Mesangial cell (primary cell): ENCODE measurements around the gene ELP4. TPM values are rescaled to one million over a fixed set of nuclear protein-coding genes. Genes with fewer than 3 reads are reported as not detected.

Source experiments
- total RNA-seq: library from RNA; depleted of rRNA; stranded (reverse); fragments of >200 nt; gene quantifications from 2 replicates; pipeline ENCODE4 v1.2.3, GENCODE V29; 2015

Gene ELP4, protein sequence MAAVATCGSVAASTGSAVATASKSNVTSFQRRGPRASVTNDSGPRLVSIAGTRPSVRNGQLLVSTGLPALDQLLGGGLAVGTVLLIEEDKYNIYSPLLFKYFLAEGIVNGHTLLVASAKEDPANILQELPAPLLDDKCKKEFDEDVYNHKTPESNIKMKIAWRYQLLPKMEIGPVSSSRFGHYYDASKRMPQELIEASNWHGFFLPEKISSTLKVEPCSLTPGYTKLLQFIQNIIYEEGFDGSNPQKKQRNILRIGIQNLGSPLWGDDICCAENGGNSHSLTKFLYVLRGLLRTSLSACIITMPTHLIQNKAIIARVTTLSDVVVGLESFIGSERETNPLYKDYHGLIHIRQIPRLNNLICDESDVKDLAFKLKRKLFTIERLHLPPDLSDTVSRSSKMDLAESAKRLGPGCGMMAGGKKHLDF
- total RNA-seq = 17.1 and 19.6 TPM in 2 replicates

DNA sequence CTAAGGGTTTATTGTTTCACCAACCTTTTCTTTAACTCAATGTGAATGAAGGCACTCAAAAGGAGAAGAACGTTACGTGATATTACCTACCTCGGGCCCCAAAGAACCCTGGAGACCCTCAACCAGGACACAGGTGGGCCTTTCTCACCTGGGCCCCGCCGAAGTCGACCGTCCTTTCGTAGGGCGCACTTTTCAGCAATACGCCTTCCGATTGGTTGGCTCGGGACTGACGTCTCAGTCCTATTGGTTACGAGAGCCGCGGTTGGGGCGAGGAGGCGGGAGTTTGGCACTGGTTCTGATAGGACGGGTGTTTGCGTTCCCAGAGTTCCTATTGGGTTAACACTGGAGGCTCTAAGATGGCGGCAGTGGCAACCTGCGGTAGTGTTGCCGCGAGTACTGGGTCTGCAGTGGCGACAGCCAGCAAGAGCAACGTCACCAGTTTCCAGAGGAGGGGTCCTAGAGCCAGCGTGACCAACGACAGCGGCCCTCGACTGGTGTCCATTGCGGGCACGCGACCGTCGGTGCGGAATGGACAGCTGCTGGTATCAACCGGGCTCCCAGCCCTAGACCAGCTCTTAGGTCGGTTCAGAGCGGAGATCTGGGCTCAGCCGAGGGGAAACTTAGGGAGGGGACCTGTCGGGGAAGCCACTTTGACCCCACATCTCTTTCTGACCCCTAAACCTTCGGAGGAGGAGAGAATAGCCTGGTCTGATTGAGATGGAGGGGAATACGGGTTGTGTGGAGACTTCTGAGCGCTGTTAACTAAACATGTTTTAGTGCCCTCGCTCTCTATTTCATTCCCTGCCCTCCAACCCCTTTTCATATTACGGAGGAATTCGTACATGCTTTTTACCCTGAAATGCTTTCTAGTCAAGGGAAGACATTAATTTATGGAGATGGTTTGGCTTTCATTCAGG, at the start of gene ELP4, which contains the start of gene IMMP1L:
TSS of gene ELP4 (plus strand) at position 339 of the 917 bp plus-strand sequence. CDS start at position 357, 18 bp downstream.
TSS of gene IMMP1L (minus strand) at position 194 of the 917 bp plus-strand sequence. CDS start 46,346 bp downstream, outside the sequence.

DNA sequence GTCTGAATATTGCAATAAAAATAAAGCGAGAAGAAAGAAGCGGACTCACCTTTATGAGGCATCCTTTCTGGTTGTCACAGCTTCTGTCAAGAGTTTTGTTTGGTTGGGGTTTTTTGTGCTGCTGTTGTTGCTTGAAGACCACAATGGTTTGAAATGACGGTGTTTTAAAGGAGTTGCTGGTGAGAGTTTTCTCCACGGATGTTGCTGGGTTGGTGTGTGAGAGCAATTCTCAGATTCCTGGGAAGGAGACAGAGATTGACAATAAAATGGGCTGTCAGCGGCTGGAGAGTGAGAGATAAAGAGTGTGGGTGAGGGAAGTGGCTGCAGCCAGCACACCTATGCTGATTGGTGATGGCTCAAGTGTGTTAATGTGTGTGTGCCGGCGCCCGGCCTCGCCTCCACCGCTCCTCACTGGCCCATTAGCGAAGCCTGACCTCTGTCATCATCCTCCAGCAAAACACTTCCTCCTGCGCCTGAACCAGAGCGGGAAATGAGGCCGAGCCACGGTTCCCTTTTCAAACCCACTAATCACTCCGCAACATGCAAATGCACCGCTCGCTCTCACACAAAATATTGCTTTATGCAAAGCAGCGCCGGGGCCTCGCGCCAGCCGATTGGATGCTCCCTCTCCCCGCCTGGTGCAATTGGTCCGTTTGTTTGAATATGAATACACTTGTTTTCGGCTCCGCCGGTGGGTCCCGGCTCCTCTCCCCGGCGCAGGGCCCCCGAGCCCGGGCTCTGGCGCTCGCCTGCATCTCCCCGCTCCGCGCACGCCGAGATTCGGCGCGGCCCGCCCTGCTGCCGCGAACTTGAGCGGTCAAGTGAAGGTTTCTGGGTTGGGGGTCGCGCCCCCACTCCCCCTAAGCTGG, 301.4 kb downstream of the ELP4 start, which contains the start of gene PAX6:
TSS of gene PAX6 (minus strand) at position 544 of the 869 bp plus-strand sequence. CDS start 4,911 bp downstream, outside the sequence.

Other genes with a start within 250 kb of the ELP4 start
- 0.49 and 0.76 TPM in 2 replicates for gene DCDC1, start 140.0 kb upstream of the ELP4 start, total RNA-seq
- 5.8 and 9.0 TPM in 2 replicates for gene DNAJC24, start 139.9 kb upstream of the ELP4 start, total RNA-seq
- 21.0 and 29.3 TPM in 2 replicates for gene IMMP1L, start 145 bp upstream of the ELP4 start, total RNA-seq